ENCODE results near the gene RIBC2. TPM values are rescaled to one million over a fixed set of nuclear protein-coding genes. Genes with fewer than 3 reads are reported as not detected.

Gene RIBC2
- total RNA-seq, 2 donors from 2014 or later, result not detected

DNA sequence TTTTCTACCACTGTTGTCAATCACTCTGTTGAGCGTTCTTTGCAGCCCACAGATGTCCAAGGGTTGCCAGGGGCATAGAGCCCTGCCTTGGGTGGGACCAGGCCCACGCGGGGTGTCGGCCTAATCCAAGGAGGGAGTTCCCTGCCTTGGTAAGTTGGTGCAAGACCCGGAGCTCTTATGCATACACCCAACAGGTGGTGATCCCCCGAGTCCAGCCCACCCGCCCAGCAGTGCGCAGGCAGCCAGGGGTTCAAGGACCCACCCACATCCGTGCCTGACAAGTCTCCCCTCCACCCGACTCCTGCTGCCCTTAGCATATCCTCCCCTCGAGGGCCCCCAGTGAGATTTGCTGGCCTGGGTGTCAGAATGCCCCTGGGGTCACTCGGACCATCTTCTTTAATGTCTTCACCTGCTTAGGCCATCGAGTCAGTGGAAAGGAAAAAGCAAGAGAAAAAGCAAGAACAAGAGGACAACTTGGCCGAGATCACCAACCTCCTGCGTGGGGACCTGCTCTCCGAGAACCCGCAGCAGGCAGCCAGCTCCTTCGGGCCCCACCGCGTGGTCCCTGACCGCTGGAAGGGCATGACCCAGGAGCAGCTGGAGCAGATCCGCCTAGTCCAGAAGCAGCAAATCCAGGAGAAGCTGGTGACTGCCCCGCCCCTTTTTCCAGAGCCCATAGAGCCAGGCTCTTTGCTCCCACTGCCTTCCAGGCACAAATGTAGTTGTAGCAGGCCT is 12.2 kb downstream of the RIBC2 start:
- Histone ChIP-seq H3K4me3 (no peak overlapping the region), H3K27ac (no peak overlapping the region), H3K9me3 (no peaks in the 10 kb centered on the region), H3K4me1 (no peaks in the 10 kb centered on the region), H3K27me3 (no peaks in the 10 kb centered on the region), H3K36me3 (no peaks in the 10 kb centered on the region)
- peak; percentile 26 for DNase-seq (ENCODE audit: low spot score)
- TF ChIP-seq, protein P1, sequence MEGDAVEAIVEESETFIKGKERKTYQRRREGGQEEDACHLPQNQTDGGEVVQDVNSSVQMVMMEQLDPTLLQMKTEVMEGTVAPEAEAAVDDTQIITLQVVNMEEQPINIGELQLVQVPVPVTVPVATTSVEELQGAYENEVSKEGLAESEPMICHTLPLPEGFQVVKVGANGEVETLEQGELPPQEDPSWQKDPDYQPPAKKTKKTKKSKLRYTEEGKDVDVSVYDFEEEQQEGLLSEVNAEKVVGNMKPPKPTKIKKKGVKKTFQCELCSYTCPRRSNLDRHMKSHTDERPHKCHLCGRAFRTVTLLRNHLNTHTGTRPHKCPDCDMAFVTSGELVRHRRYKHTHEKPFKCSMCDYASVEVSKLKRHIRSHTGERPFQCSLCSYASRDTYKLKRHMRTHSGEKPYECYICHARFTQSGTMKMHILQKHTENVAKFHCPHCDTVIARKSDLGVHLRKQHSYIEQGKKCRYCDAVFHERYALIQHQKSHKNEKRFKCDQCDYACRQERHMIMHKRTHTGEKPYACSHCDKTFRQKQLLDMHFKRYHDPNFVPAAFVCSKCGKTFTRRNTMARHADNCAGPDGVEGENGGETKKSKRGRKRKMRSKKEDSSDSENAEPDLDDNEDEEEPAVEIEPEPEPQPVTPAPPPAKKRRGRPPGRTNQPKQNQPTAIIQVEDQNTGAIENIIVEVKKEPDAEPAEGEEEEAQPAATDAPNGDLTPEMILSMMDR (IDR thresholded peaks at IDR 0.05), result no peak

DNA sequence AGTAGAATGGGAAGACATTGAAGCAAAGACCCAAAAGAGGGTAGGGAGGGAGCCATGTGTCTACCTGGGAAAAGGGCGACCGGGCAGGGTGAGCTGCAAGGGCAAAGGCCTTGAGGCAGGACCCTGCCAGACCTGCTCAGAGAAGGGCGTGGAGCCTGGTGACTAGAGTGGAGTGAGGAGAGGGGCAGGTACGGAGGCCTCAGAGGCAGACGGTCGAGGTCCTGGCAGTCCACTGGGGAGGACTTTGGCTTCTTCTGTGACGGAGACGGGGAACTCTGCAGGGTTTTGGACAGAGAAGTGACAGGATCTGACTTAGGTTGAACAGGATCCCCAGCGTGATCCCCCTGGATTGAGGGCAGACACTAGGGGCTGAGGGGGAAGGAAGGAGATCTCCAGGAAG is 12.9 kb downstream of the RIBC2 start:
- H3K9me3 ChIP-seq, result no peaks in the 10 kb centered on the region
- H3K36me3 ChIP-seq, result no peaks in the 10 kb centered on the region
- H3K4me1 ChIP-seq, result no peaks in the 10 kb centered on the region
- no peak overlapping the region for H3K27ac ChIP-seq
- no peak overlapping the region for H3K4me3 ChIP-seq
- TF ChIP-seq, protein P1 (IDR thresholded peaks at IDR 0.05), result no peak
- no peaks in the 10 kb centered on the region for H3K27me3 ChIP-seq
- DNase-seq (ENCODE audit: low spot score), result peak; percentile 38

DNA sequence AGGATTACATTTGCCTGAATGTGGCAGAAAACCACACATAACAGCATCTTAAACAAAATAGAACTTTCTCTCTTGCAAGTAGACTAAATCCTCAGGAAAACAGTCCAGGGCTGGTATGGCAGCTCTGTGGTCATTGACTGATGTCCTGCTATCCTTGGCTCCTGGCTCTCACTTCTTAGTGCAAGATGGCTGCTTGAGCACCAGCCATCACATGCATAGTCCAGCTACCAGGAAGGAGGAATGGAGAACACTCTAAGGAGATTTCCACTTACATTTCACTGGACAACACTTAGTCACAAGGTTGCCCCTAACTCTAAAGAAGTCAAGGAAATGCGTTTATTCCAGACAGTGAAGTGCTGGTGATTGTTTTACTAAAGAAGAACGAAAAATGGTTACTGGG is 13.6 kb downstream of the RIBC2 start:
- no peaks in the 10 kb centered on the region for H3K4me1 ChIP-seq

DNA sequence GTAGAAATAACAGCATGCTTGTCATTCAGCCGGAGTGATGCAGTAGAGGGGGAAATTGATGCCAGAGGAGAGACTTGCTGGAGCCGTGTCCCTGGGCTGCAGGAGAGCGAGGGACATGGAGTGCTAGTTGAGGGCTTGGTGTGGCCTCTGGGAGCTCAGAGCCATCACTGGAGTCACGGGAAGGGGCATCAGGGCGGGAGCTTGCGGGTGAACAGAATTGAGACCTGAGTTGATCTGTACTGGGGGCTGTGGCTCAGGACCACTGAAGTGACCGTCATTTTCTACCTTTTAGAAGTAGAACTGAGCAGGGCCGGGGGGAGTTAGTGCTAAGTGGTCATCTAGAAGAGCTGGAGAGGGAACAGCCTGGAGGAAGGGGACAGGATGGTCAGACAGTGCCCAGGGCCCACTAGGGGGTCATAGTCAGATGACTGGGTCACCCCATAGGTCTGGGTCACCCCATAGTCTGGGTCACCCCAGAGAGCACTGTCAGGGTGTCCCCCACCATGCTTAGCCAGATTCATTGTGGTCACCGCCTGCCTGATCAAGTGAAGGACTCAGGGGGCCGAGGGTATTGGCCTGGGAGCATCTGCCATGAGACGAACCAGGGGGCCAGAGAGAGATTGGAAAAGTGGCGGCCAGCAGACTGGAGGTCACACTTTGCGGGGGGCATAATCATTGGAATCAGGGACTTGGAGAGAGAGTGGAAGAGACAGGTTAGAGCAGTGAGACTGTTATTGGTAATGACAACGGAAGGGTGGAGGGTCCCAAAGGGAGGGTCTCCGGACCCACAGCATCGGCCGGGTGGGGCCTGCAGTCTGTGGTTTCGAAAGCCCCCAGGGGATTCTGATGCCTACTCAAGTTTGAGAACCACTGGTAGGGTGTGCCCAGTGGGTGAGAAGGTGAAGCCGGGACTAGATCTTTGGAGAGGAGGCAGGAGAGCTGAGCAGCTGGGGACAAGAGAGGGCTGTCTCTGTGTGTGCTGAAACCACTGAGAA is 15.2 kb downstream of the RIBC2 start:
- Histone ChIP-seq H3K9me3 (no peaks in the 10 kb centered on the region), H3K36me3 (no peaks in the 10 kb centered on the region), H3K4me1 (no peaks in the 10 kb centered on the region), H3K4me3 (no peak overlapping the region), H3K27ac (no peak overlapping the region), H3K27me3 (no peaks in the 10 kb centered on the region)
- TF ChIP-seq, protein P1 (IDR thresholded peaks at IDR 0.05), result no peak
- no peak for DNase-seq (ENCODE audit: low spot score)

More for the DNA sequence above, 13.6 kb downstream of the RIBC2 start:
- no peaks in the 10 kb centered on the region for H3K27me3 ChIP-seq
- no peaks in the 10 kb centered on the region for H3K9me3 ChIP-seq
- DNase-seq (ENCODE audit: low spot score), result peak; percentile 26
- no peak overlapping the region for H3K27ac ChIP-seq
- no peaks in the 10 kb centered on the region for H3K36me3 ChIP-seq
- H3K4me3 ChIP-seq, result no peak overlapping the region
- TF ChIP-seq, protein P1 (IDR thresholded peaks at IDR 0.05), result no peak

DNA sequence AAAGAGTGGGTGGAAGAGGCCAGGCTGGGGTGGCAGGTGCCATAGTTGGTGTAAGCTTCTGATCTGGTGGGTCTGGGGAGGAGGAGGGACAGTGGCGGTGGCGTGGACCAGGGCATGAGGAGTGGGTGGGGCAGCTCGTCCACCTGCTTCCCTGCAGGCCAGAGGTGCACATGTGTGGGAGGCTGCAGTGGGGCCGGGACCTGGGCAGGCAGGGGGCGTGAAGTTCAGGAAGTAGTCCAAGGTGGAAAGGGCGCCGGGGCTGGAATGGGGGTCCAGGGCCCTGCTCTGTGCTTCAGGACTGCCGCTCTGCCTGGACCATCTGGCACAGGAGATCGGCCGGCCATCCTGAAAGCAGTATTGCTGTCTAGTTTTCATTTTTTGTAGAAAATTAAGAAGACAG is 15.9 kb downstream of the RIBC2 start:
- H3K9me3 ChIP-seq, result no peaks in the 10 kb centered on the region
- no peak overlapping the region for H3K27ac ChIP-seq
- H3K4me3 ChIP-seq, result no peak overlapping the region
- no peaks in the 10 kb centered on the region for H3K36me3 ChIP-seq
- TF ChIP-seq, protein P1 (IDR thresholded peaks at IDR 0.05), result no peak
- H3K27me3 ChIP-seq, result no peaks in the 10 kb centered on the region
- DNase-seq (ENCODE audit: low spot score), result no peak
- no peaks in the 10 kb centered on the region for H3K4me1 ChIP-seq

Measured in right atrium auricular region (tissue), 2 donors.